Fibroblast of skin of left quadriceps (primary cell): ENCODE data around the gene GTSE1.

Experiments
- DNase-seq, 2 experiments: peaks; one replicate each; pipeline ENCODE4 v3.0.0-alpha.2; 2013; ENCODE audit warnings: low read depth in 2 of 2

Gene GTSE1

GRCh38 chr22:46328797-46329196, 32.1 kb downstream of the GTSE1 start:
- DNase-seq = no peak

- DNase-seq = no peak
Observed at GRCh38 chr22:46329616-46330015, 32.9 kb downstream of the GTSE1 start.

GRCh38 chr22:46330426-46330825, 33.8 kb downstream of the GTSE1 start:
- no peak for DNase-seq

GRCh38 chr22:46331496-46331895, 34.8 kb downstream of the GTSE1 start:
- no peak for DNase-seq

GRCh38 chr22:46335201-46336118, 38.8 kb downstream of the GTSE1 start, which contains the start of gene TRMU:
TSS of gene TRMU (plus strand) at chr22:46335714. CDS start at chr22:46335765, 51 bp downstream.
- peak; percentile 45 to 55 for DNase-seq

- DNase-seq = no peak
Observed at GRCh38 chr22:46336119-46337078, 39.7 kb downstream of the GTSE1 start.

GRCh38 chr22:46337870-46338269, 41.2 kb downstream of the GTSE1 start:
- DNase-seq = no peak

- DNase-seq = no peak
Observed at GRCh38 chr22:46338636-46339035, 42.0 kb downstream of the GTSE1 start.

- DNase-seq = no peak
Observed at GRCh38 chr22:46339956-46340355, 43.3 kb downstream of the GTSE1 start.

GRCh38 chr22:46340676-46341075, 44.0 kb downstream of the GTSE1 start:
- no peak for DNase-seq

- no peak for DNase-seq
Observed at GRCh38 chr22:46346680-46347405, 50.2 kb downstream of the GTSE1 start.

- DNase-seq = no peak
Observed at GRCh38 chr22:46347646-46348045, 51.0 kb downstream of the GTSE1 start.

- no peak for DNase-seq
Observed at GRCh38 chr22:46348099-46348695, 51.5 kb downstream of the GTSE1 start.

GRCh38 chr22:46349238-46349637, 52.6 kb downstream of the GTSE1 start:
- no peak for DNase-seq

GRCh38 chr22:46349681-46350080, 53.0 kb downstream of the GTSE1 start:
- no peak for DNase-seq

- no peak for DNase-seq
Observed at GRCh38 chr22:46350121-46350520, 53.5 kb downstream of the GTSE1 start.

GRCh38 chr22:46350646-46351045, 54.0 kb downstream of the GTSE1 start:
- DNase-seq = no peak

- no peak for DNase-seq
Observed at GRCh38 chr22:46351131-46351735, 54.6 kb downstream of the GTSE1 start.

GRCh38 chr22:46351767-46352166, 55.1 kb downstream of the GTSE1 start:
- no peak for DNase-seq

- DNase-seq = no peak
Observed at GRCh38 chr22:46352276-46352675, 55.6 kb downstream of the GTSE1 start.
